Karpas-422 (cell line): ENCODE measurements around the gene MARCHF3. TPM values are rescaled to one million over a fixed set of nuclear protein-coding genes. Genes with fewer than 3 reads are reported as not detected.

Experiments
- DNase-seq: peaks from one replicate; pipeline ENCODE4 v3.0.0-alpha.2; 2015
- H2AFZ ChIP-seq: fragments of 200-600 bp; sonication (generic); 2 replicates; pipeline ENCODE4 v1.6.1; 2014; ENCODE audit warnings: antibody characterized with exemption, low read length, mixed read lengths
- H3K27ac ChIP-seq: fragments of 200-600 bp; sonication (generic); 2 replicates; pipeline ENCODE4 v1.5.1; 2014; ENCODE audit warnings: mild to moderate bottlenecking, low read length, moderate library complexity
- H3K27me3 ChIP-seq: fragments of 200-600 bp; sonication (generic); 2 replicates; pipeline ENCODE4 v1.6.1; 2014; ENCODE audit warnings: low read length, mixed read lengths
- H3K36me3 ChIP-seq: fragments of 200-600 bp; sonication (generic); 2 replicates; pipeline ENCODE4 v1.6.1; 2014; ENCODE audit warnings: low read length, mixed read lengths; ENCODE audit not compliant: insufficient read depth
- H3K4me1 ChIP-seq: fragments of 200-600 bp; sonication (generic); 2 replicates; pipeline ENCODE4 v1.6.1; 2014; ENCODE audit warnings: mild to moderate bottlenecking, low read length, mixed read lengths
- H3K4me2 ChIP-seq: fragments of 200-600 bp; sonication (generic); 2 replicates; pipeline ENCODE4 v1.6.1; 2014; ENCODE audit warnings: low read length, low read depth, mild to moderate bottlenecking; ENCODE audit not compliant: poor library complexity, severe bottlenecking
- H3K4me3 ChIP-seq: fragments of 200-600 bp; sonication (generic); 2 replicates; pipeline ENCODE4 v1.5.1; 2014; ENCODE audit warnings: mild to moderate bottlenecking, antibody characterized with exemption, low read length, mixed read lengths
- H3K79me2 ChIP-seq: fragments of 200-600 bp; sonication (generic); 2 replicates; pipeline ENCODE4 v1.6.1; 2014; ENCODE audit warnings: mild to moderate bottlenecking, low read length, mixed read lengths
- H3K9ac ChIP-seq: fragments of 200-600 bp; sonication (generic); 2 replicates; pipeline ENCODE4 v1.6.0; 2014; ENCODE audit warnings: low read length
- H3K9me2 ChIP-seq: fragments of 200-600 bp; sonication (generic), shearing (Covaris generic); replicated peaks from 2 replicates; pipeline ENCODE4 v1.6.0; 2014; ENCODE audit warnings: mild to moderate bottlenecking, low read length, moderate library complexity; ENCODE audit not compliant: insufficient read depth
- H3K9me3 ChIP-seq: fragments of 300-700, 200-600 bp; sonication (generic); 2 replicates; pipeline ENCODE4 v1.6.1; 2014; ENCODE audit warnings: low read length, mixed read lengths
- H4K20me1 ChIP-seq: fragments of 200-600 bp; sonication (generic); 2 replicates; pipeline ENCODE4 v1.6.1; 2014; ENCODE audit warnings: mild to moderate bottlenecking, antibody characterized with exemption, low read length, low read depth; ENCODE audit not compliant: insufficient read depth
- total RNA-seq: library from RNA; depleted of rRNA; stranded (reverse); fragments of >200 nt; shearing (Covaris generic); gene quantifications from 2 replicates; pipeline ENCODE4 v1.2.3, GENCODE V29; 2014; ENCODE audit warnings: low replicate concordance

The MARCHF3 gene
- total RNA-seq, 1 experiment from 2014 or later = 0.56 TPM

GRCh38 chr5:126959188-126959587 lies 71.2 kb downstream of the MARCHF3 start:
- Histone ChIP-seq H3K36me3 (no peaks in the 10 kb centered on the region), H3K4me2 (no peak overlapping the region), H3K9me2 (no peaks in the 10 kb centered on the region), H3K9me3 (no peaks in the 10 kb centered on the region), H2AFZ (no peak overlapping the region), H3K4me1 (no peaks in the 10 kb centered on the region; the same call in 1 of the 2 replicates), H3K79me2 (no peaks in the 10 kb centered on the region), H4K20me1 (no peaks in the 10 kb centered on the region), H3K27ac (no peak overlapping the region), H3K9ac (no peak overlapping the region), H3K27me3 (no peaks in the 10 kb centered on the region; the same call in 1 of the 2 replicates), H3K4me3 (no peak overlapping the region)
- DNase-seq = no peak

- Histone ChIP-seq H3K9me2 (no peaks in the 10 kb centered on the region), H2AFZ (no peak overlapping the region), H3K9me3 (no peaks in the 10 kb centered on the region), H3K4me1 (no peaks in the 10 kb centered on the region; the same call in 1 of the 2 replicates), H3K27ac (no peak overlapping the region), H3K79me2 (no peaks in the 10 kb centered on the region), H3K36me3 (no peaks in the 10 kb centered on the region), H3K9ac (no peak overlapping the region), H4K20me1 (no peaks in the 10 kb centered on the region), H3K4me3 (no peak overlapping the region), H3K4me2 (no peak overlapping the region), H3K27me3 (no peaks in the 10 kb centered on the region; the same call in 1 of the 2 replicates)
- no peak for DNase-seq
Measured at GRCh38 chr5:126956991-126957390, 73.4 kb downstream of the MARCHF3 start.

DNA sequence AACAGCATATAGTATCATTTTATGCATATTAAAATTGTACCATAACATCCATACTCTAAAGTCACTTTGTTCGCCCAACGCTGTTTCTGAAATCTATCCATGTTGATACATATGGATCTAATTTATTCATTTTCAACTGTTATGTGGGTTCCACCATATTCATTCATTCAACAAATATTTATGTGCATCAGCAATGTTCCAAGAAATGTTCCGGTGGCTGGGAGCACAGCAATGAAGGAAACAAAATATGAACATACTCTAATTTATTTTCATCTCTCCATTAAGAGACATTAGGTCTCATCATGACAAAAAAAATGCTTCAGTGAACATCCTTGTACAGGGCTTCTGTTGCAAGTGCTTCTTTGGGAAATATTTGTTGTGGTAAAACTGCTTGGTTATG lies 75.4 kb downstream of the MARCHF3 start:
- Histone ChIP-seq H3K27ac (no peak overlapping the region), H3K9ac (no peak overlapping the region), H3K27me3 (no peaks in the 10 kb centered on the region; the same call in 1 of the 2 replicates), H2AFZ (no peak overlapping the region), H3K36me3 (no peaks in the 10 kb centered on the region), H3K9me2 (no peaks in the 10 kb centered on the region), H3K4me3 (no peak overlapping the region), H3K79me2 (no peaks in the 10 kb centered on the region), H3K4me2 (no peak overlapping the region), H4K20me1 (0 out of 2 replicates have a peak, but pooled peaks cover 6% of the 10 kb centered on the region), H3K9me3 (no peaks in the 10 kb centered on the region), H3K4me1 (no peaks in the 10 kb centered on the region)
- DNase-seq = no peak

DNA sequence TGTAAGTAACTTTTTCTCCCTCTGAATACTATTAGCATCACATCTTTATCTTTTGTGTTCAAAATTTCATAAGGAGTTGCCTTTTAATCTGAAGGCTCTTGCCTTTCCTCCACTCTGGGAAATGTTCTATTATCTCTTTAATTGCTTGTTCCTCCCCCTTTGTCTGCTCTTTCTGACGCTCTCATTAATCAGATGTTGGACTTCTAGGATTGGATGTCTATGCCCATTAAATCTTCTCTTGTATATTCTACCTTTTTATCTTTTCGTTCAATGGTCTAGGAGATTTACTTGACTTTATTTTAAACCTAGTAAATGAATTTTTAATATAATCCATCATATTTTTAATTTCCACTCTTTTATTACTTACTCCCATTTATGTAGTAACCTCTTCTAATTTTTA lies 76.7 kb downstream of the MARCHF3 start:
- Histone ChIP-seq H3K9me2 (no peaks in the 10 kb centered on the region), H3K4me2 (no peak overlapping the region), H3K27me3 (no peaks in the 10 kb centered on the region; the same call in 1 of the 2 replicates), H3K79me2 (no peaks in the 10 kb centered on the region), H3K4me1 (no peaks in the 10 kb centered on the region), H3K9me3 (no peaks in the 10 kb centered on the region), H3K27ac (no peak overlapping the region), H4K20me1 (0 out of 2 replicates have a peak, but pooled peaks cover 6% of the 10 kb centered on the region), H2AFZ (no peak overlapping the region), H3K9ac (no peak overlapping the region), H3K4me3 (no peak overlapping the region), H3K36me3 (no peaks in the 10 kb centered on the region)
- peak; percentile 25 for DNase-seq

DNA sequence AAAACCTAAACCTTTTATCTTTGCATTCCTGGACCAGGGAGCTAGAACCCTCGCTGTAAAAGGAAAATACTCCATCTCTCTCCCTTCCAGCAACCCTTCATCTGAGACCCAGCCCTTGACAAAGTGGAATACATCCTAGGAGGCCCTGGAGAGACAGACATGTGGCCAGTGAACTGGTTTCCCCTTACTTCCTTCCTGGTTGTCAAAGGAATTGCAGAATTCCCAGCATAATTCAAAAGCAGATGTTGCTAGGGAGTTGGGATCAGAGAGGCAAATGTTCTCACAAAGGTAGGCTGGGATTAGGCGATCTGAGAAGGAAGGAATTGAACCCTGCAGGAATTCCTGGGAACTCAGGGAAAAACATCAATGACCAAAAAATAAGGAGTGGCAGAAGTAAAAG lies 80.9 kb downstream of the MARCHF3 start:
- Histone ChIP-seq H3K27me3 (no peaks in the 10 kb centered on the region), H3K79me2 (no peaks in the 10 kb centered on the region), H3K9me2 (no peaks in the 10 kb centered on the region), H3K27ac (no peak overlapping the region), H3K4me2 (no peak overlapping the region), H3K9me3 (no peaks in the 10 kb centered on the region), H3K9ac (no peak overlapping the region), H2AFZ (no peak overlapping the region), H3K4me3 (no peak overlapping the region), H3K36me3 (no peaks in the 10 kb centered on the region), H4K20me1 (0 out of 2 replicates have a peak, but pooled peaks cover 6% of the 10 kb centered on the region), H3K4me1 (no peaks in the 10 kb centered on the region)
- no peak for DNase-seq

GRCh38 chr5:126948453-126948852 lies 81.9 kb downstream of the MARCHF3 start:
- DNase-seq = no peak
- 0 out of 2 replicates have a peak, but pooled peaks cover 6% of the 10 kb centered on the region for H4K20me1 ChIP-seq
- H3K36me3 ChIP-seq = no peaks in the 10 kb centered on the region
- no peaks in the 10 kb centered on the region for H3K9me2 ChIP-seq
- H3K79me2 ChIP-seq = no peaks in the 10 kb centered on the region
- H3K4me3 ChIP-seq = no peak overlapping the region
- no peak overlapping the region for H3K27ac ChIP-seq
- H3K4me1 ChIP-seq = no peaks in the 10 kb centered on the region
- no peak overlapping the region for H3K9ac ChIP-seq
- H3K27me3 ChIP-seq = no peaks in the 10 kb centered on the region
- H2AFZ ChIP-seq = no peak overlapping the region
- no peaks in the 10 kb centered on the region for H3K9me3 ChIP-seq
- H3K4me2 ChIP-seq = no peak overlapping the region

GRCh38 chr5:126948011-126948355 lies 82.4 kb downstream of the MARCHF3 start:
- Histone ChIP-seq H3K9me3 (no peaks in the 10 kb centered on the region), H3K9me2 (no peaks in the 10 kb centered on the region), H3K27me3 (no peaks in the 10 kb centered on the region), H3K4me2 (no peak overlapping the region), H3K4me3 (no peak overlapping the region), H3K79me2 (no peaks in the 10 kb centered on the region), H2AFZ (no peak overlapping the region), H3K9ac (no peak overlapping the region), H4K20me1 (0 out of 2 replicates have a peak, but pooled peaks cover 6% of the 10 kb centered on the region), H3K36me3 (no peaks in the 10 kb centered on the region), H3K27ac (no peak overlapping the region), H3K4me1 (no peaks in the 10 kb centered on the region)
- DNase-seq = no peak

GRCh38 chr5:126947146-126948010 lies 83.0 kb downstream of the MARCHF3 start:
- H3K27ac ChIP-seq = no peak overlapping the region
- H3K9ac ChIP-seq = no peak overlapping the region
- H3K4me3 ChIP-seq = no peak overlapping the region
- no peaks in the 10 kb centered on the region for H3K9me2 ChIP-seq
- no peaks in the 10 kb centered on the region for H3K27me3 ChIP-seq
- no peaks in the 10 kb centered on the region for H3K9me3 ChIP-seq
- H4K20me1 ChIP-seq = 0 out of 2 replicates have a peak, but pooled peaks cover 6% of the 10 kb centered on the region
- H3K36me3 ChIP-seq = no peaks in the 10 kb centered on the region
- no peak overlapping the region for H2AFZ ChIP-seq
- no peaks in the 10 kb centered on the region for H3K79me2 ChIP-seq
- DNase-seq = no peak
- no peak overlapping the region for H3K4me2 ChIP-seq
- no peaks in the 10 kb centered on the region for H3K4me1 ChIP-seq
